Upper lobe of left lung (tissue), 6 donors: ENCODE results near the gene CTNNA1. TPM values are rescaled to one million over a fixed set of nuclear protein-coding genes. Genes with fewer than 3 reads are reported as not detected.

Source experiments
- ATAC-seq, 2 donors: fragments of 200-7000 bp; cut with Tn5 transposase; one replicate each; pipeline ENCODE4 v1.9.1; 2022; ENCODE audit warnings: mild to moderate bottlenecking in 2 of 2, moderate library complexity in 2 of 2; ENCODE audit not compliant: low FRiP score in 2 of 2
- DNase-seq, 2 donors: peaks; one replicate each; pipeline ENCODE4 v3.0.0-alpha.2; 2019 to 2020
- H3K27ac ChIP-seq, 4 donors: fragments of 200-600 bp; sonication (generic); one replicate each; pipeline ENCODE4 v1.5.1; 2016 to 2019
- H3K27me3 ChIP-seq, 4 donors: fragments of 200-600 bp; sonication (generic); one replicate each; pipeline ENCODE4 v1.5.1; 2017 to 2019
- H3K36me3 ChIP-seq, 4 donors: fragments of 200-600 bp; sonication (generic); one replicate each; pipeline ENCODE4 v1.5.1; 2016 to 2019
- H3K4me1 ChIP-seq, 4 donors: fragments of 200-600 bp; sonication (generic); one replicate each; pipeline ENCODE4 v1.5.1; 2018 to 2019
- H3K4me3 ChIP-seq, 4 donors: fragments of 200-600 bp; sonication (generic); one replicate each; pipeline ENCODE4 v1.5.1; 2017 to 2019; ENCODE audit warnings: mild to moderate bottlenecking in 2 of 4, moderate library complexity in 1 of 4
- H3K9me3 ChIP-seq, 4 donors: fragments of 200-600 bp; sonication (generic); one replicate each; pipeline ENCODE4 v1.5.1; 2018 to 2019
- EP300 ChIP-seq, 4 donors: sonication (generic); formaldehyde crosslinking; IDR thresholded peaks; one replicate each; pipeline ENCODE4 v1.5.1; 2017; ENCODE audit warnings: antibody characterized with exemption in 4 of 4, control low read depth in 2 of 4
- POLR2A ChIP-seq, 4 donors: fragments of 450-650 bp; IDR thresholded peaks; one replicate each; pipeline ENCODE4 v1.5.1; 2016 to 2017; ENCODE audit warnings: antibody characterized with exemption in 4 of 4, mild to moderate bottlenecking in 2 of 4
- POLR2AphosphoS5 ChIP-seq, 2 donors: sonication (generic); formaldehyde crosslinking; IDR thresholded peaks; one replicate each; pipeline ENCODE4 v1.5.1; 2017; ENCODE audit warnings: antibody characterized with exemption in 2 of 2
- WGBS, 2 donors: methylation state at CpG; one replicate each; pipeline ENCODE4 v1.1.5; 2017 to 2018; 5-methylcytosine and 5-hydroxymethylcytosine counted together
- total RNA-seq, 6 donors: library from RNA; depleted of rRNA in 4 of 6; stranded (reverse); fragments of >200 nt in 4 of 6; gene quantifications; one replicate each; pipeline versions ENCODE4 v1.1.0 to v1.2.1, GENCODE V29; 2016 to 2021
- TF ChIP-seq, protein P1 (sequence below), 6 experiments: fragments of 450-650 bp in 4 of 6; fragments of 200-600 bp in 2 of 6; sonication (generic) in 2 of 6; IDR thresholded peaks; one replicate each; pipeline ENCODE4 v1.5.1; 2016 to 2019; ENCODE audit warnings: antibody characterized with exemption in 6 of 6
- donor health status: DM: no; HTN: no; CAD: no; lungs with moderate emphysema.
- donor health status: DM: no; HTN: yes; CAD: no; lungs with severe emphysema.

The CTNNA1 gene
- total RNA-seq, 6 donors from 2014 or later: 352 to 505 (median 415) TPM

DNA sequence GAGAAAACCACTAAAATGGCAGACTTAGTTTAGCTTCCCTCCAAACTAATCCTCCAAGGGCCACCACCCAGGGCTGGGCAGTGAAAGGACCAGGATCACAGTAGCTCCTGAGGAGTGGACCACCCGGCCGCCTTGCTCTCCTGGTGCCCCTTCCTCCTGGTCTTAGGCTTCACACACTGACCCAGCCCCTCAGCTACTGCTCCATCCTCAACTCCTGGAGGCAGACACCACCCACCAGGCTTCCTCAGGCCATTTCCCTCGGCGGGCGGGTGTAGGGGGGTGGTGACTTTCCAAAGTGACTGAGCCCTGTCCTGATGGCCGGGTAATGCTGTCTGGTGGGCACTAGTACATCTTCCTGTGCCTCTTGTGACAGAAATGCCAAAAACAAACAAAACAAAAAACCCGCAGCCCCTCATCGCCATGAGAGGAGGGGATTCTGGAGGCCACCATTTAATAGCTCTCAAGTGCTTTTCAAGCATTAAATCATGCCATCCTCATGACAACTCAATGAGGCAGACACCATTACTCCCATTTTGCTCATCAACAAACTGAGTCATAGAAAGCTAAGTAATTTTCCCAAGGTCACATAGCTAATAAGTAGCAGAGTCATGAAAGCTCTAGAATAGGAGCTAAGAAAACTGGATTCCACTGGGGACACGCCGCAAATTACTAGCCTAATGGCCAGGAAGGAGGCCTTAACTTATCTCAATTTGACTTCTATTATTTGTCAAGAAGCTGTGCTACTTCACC, 213.2 kb downstream of the CTNNA1 start:
- Histone ChIP-seq H3K9me3 (no peaks in the 10 kb centered on the region), H3K4me1 (peaks cover 0 to 20% (median 3%) of the 10 kb centered on the region in 4 donors), H3K4me3 (no peak overlapping the region), H3K27me3 (no peaks in the 10 kb centered on the region), H3K36me3 (no peaks in the 10 kb centered on the region), H3K27ac (no peak overlapping the region)
- DNase-seq (no peak), ATAC-seq (no peak)
- TF ChIP-seq POLR2AphosphoS5 (IDR thresholded peaks at IDR 0.05): no peak
- no peak for TF ChIP-seq POLR2A (IDR thresholded peaks at IDR 0.05)
- TF ChIP-seq, protein P1, sequence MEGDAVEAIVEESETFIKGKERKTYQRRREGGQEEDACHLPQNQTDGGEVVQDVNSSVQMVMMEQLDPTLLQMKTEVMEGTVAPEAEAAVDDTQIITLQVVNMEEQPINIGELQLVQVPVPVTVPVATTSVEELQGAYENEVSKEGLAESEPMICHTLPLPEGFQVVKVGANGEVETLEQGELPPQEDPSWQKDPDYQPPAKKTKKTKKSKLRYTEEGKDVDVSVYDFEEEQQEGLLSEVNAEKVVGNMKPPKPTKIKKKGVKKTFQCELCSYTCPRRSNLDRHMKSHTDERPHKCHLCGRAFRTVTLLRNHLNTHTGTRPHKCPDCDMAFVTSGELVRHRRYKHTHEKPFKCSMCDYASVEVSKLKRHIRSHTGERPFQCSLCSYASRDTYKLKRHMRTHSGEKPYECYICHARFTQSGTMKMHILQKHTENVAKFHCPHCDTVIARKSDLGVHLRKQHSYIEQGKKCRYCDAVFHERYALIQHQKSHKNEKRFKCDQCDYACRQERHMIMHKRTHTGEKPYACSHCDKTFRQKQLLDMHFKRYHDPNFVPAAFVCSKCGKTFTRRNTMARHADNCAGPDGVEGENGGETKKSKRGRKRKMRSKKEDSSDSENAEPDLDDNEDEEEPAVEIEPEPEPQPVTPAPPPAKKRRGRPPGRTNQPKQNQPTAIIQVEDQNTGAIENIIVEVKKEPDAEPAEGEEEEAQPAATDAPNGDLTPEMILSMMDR (IDR thresholded peaks at IDR 0.05): no peak
- no peak for TF ChIP-seq EP300 (IDR thresholded peaks at IDR 0.05)
- WGBS, 2 donors: 92 to 98% methylated on average over 10 of the region's 10 CpGs

DNA sequence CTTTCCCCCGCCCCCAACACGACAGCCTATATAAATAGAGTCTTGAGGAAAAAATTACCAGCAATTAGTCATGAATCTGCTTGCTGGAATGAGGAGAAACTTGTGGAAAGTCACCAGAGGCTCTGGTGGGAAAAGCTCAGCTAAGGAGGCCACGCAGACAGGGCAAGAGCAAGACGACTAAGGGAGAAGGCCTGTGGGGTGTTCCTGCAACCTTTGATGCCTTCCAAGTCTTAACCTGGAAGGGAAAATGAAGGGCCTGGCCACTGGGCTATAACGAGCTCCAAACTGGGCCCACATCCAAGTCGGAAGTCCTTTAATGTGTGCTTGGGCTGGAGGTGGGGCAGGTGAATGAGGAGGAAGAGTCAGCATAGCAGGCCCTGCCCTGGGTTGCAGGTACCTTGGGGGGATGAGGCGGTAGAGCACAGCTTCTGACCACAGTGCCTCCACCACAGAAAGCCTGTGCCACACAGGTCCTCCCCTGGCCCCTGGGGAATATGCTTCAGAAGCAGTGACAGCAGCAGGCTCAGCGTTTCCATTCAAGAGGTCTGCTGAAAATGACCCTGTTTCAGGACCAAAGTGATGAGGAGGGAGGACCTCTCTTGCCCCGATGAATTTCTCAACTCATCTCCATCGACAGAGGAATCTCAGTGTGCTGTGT, 214.7 kb downstream of the CTNNA1 start:
- peak in 1 of 2 donors; percentile 74 for ATAC-seq

DNA sequence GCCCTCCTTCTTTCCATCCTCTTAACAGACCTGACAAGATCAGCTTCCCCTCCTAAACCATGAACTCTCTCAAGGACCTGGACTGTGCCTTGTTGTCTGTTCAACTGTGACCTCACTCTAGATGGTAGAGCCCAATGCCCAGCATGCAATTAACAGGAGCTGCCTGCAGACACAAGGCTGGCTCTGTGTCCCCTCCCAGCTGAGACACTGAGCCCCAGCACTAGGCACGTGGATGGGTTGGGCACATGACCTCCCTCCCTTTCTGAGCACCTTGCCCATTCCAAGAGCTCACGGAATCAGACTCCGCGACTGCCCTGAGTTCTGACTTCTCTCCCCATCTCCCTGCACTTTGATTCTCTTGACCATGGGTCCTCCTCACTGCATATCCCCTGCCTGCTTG, 215.4 kb downstream of the CTNNA1 start:
- Histone ChIP-seq H3K9me3 (no peaks in the 10 kb centered on the region), H3K36me3 (no peaks in the 10 kb centered on the region), H3K4me3 (no peak overlapping the region), H3K27ac (no peak overlapping the region), H3K4me1 (peaks cover 0 to 16% (median 4%) of the 10 kb centered on the region in 4 donors), H3K27me3 (no peaks in the 10 kb centered on the region)
- DNase-seq: no peak
- no peak for ATAC-seq
- TF ChIP-seq POLR2A (IDR thresholded peaks at IDR 0.05): no peak
- no peak for TF ChIP-seq EP300 (IDR thresholded peaks at IDR 0.05)
- TF ChIP-seq POLR2AphosphoS5 (IDR thresholded peaks at IDR 0.05): no peak
- TF ChIP-seq, protein P1 (IDR thresholded peaks at IDR 0.05): no peak
- 95 to 100% methylated on average over 4 of the region's 4 CpGs for WGBS, 2 donors

More for the DNA sequence above, 214.7 kb downstream of the CTNNA1 start:
- 61 to 78% methylated on average over 8 to 9 of the region's 10 CpGs for WGBS, 2 donors
- DNase-seq: peak in 1 of 2 donors; percentile 84
- TF ChIP-seq POLR2A (IDR thresholded peaks at IDR 0.05) (no peak), POLR2AphosphoS5 (IDR thresholded peaks at IDR 0.05) (no peak), EP300 (IDR thresholded peaks at IDR 0.05) (no peak)
- TF ChIP-seq, protein P1 (IDR thresholded peaks at IDR 0.05): no peak
- Histone ChIP-seq H3K9me3 (no peaks in the 10 kb centered on the region), H3K36me3 (no peaks in the 10 kb centered on the region), H3K4me1 (peaks cover 0 to 18% (median 2%) of the 10 kb centered on the region in 4 donors), H3K27me3 (no peaks in the 10 kb centered on the region), H3K27ac (no peak overlapping the region), H3K4me3 (no peak overlapping the region)

DNA sequence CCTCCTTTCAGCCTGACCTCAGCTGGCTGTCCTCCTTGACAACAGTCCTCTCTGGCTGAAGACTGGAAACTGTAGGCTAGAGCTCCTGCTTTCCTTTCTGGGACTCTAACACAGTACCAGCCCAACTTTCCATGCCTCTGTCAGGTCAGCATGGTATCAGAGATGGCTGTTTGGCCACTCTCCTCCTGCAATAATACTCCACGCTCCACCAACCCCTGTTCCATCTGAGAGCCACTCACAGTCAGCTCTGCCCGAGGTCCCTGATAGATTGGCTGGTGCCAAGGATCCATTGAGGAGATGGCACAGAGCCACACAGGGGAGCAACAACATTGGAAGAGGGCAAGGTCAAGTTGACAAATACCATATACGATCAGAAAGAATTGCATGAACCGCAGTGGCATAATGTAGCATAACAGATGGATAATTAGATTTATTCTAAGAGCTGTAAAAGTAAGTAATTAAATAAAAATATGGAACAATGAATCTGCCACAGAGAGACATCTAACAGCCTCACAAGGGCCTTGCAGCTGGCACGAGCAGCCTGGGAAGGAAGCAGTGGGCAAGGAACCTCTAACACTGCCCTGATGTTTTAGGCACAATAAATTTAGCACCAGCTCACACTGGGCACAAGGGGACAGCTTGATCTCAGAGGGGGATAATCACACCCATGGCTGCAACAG, 216.2 kb downstream of the CTNNA1 start:
- ATAC-seq (no peak), DNase-seq (peak in 1 of 2 donors; percentile 8)
- Histone ChIP-seq H3K36me3 (no peaks in the 10 kb centered on the region), H3K9me3 (no peaks in the 10 kb centered on the region), H3K4me3 (no peak overlapping the region), H3K27me3 (no peaks in the 10 kb centered on the region), H3K4me1 (peaks cover 7 to 24% (median 11%) of the 10 kb centered on the region in 4 donors), H3K27ac (no peak overlapping the region)
- WGBS, 2 donors: 88% methylated on average over 5 of the region's 5 CpGs
- TF ChIP-seq POLR2AphosphoS5 (IDR thresholded peaks at IDR 0.05) (no peak), POLR2A (IDR thresholded peaks at IDR 0.05) (no peak), EP300 (IDR thresholded peaks at IDR 0.05) (no peak)
- TF ChIP-seq, protein P1 (IDR thresholded peaks at IDR 0.05): no peak
